Measurements from ENCODE around the gene SECTM1. TPM values are rescaled to one million over a fixed set of nuclear protein-coding genes. Genes with fewer than 3 reads are reported as not detected.

SECTM1 gene
- polyA plus RNA-seq, 2 donors: 2.2 to 10.8 TPM

- Histone ChIP-seq H3K27me3 (ENCODE audit: control insufficient read depth in 1 of 2, insufficient read depth in 2 of 2, low read length in 2 of 2) (no peaks in the 10 kb centered on the region), H3K4me1 (ENCODE audit: control insufficient read depth in 2 of 2, insufficient read depth in 2 of 2, low read length in 1 of 2) (peaks cover 5 to 31% of the 10 kb centered on the region in 2 donors), H3K36me3 (ENCODE audit: control insufficient read depth in 2 of 2, insufficient read depth in 2 of 2, low read length in 1 of 2) (no peaks in the 10 kb centered on the region), H3K9me3 (ENCODE audit: control insufficient read depth in 2 of 2, insufficient read depth in 1 of 2, low read depth in 1 of 2, low read length in 1 of 2) (no peaks in the 10 kb centered on the region), H3K27ac (ENCODE audit: low read depth in 2 of 2, low read length in 1 of 2) (peak overlapping the region in 1 of 2 donors; percentile 98), H3K4me3 (ENCODE audit: low read depth in 1 of 2, low read length in 2 of 2) (no peak overlapping the region)
- WGBS, 2 donors: 86 to 89% methylated on average over 10 of the region's 10 CpGs
Observed at GRCh38 chr17:82299452-82299851, 34.1 kb downstream of the SECTM1 start.

GRCh38 chr17:82298538-82299421 lies 34.8 kb downstream of the SECTM1 start:
- Histone ChIP-seq H3K9me3 (ENCODE audit: control insufficient read depth in 2 of 2, insufficient read depth in 1 of 2, low read depth in 1 of 2, low read length in 1 of 2) (no peaks in the 10 kb centered on the region), H3K27me3 (ENCODE audit: control insufficient read depth in 1 of 2, insufficient read depth in 2 of 2, low read length in 2 of 2) (no peaks in the 10 kb centered on the region), H3K36me3 (ENCODE audit: control insufficient read depth in 2 of 2, insufficient read depth in 2 of 2, low read length in 1 of 2) (no peaks in the 10 kb centered on the region), H3K4me1 (ENCODE audit: control insufficient read depth in 2 of 2, insufficient read depth in 2 of 2, low read length in 1 of 2) (peaks cover 5 to 33% of the 10 kb centered on the region in 2 donors), H3K4me3 (ENCODE audit: low read depth in 1 of 2, low read length in 2 of 2) (peak overlapping the region; percentile 31 to 43), H3K27ac (ENCODE audit: low read depth in 2 of 2, low read length in 1 of 2) (peak overlapping the region; percentile 96 to 98)
- 62 to 65% methylated on average over 27 of the region's 27 CpGs for WGBS, 2 donors

GRCh38 chr17:82297714-82298537 lies 35.6 kb downstream of the SECTM1 start:
- H3K36me3 ChIP-seq (ENCODE audit: control insufficient read depth in 2 of 2, insufficient read depth in 2 of 2, low read length in 1 of 2): no peaks in the 10 kb centered on the region
- peak overlapping the region; percentile 96 to 98 for H3K27ac ChIP-seq (ENCODE audit: low read depth in 2 of 2, low read length in 1 of 2)
- no peaks in the 10 kb centered on the region for H3K9me3 ChIP-seq (ENCODE audit: control insufficient read depth in 2 of 2, insufficient read depth in 1 of 2, low read depth in 1 of 2, low read length in 1 of 2)
- 1 to 3% methylated on average over 35 to 36 of the region's 36 CpGs for WGBS, 2 donors
- H3K4me3 ChIP-seq (ENCODE audit: low read depth in 1 of 2, low read length in 2 of 2): peak overlapping the region; percentile 31 to 43
- no peaks in the 10 kb centered on the region for H3K27me3 ChIP-seq (ENCODE audit: control insufficient read depth in 1 of 2, insufficient read depth in 2 of 2, low read length in 2 of 2)
- peaks cover 5 to 33% of the 10 kb centered on the region in 2 donors for H3K4me1 ChIP-seq (ENCODE audit: control insufficient read depth in 2 of 2, insufficient read depth in 2 of 2, low read length in 1 of 2)

GRCh38 chr17:82297280-82297713 lies 36.3 kb downstream of the SECTM1 start:
- H3K4me3 ChIP-seq (ENCODE audit: low read depth in 1 of 2, low read length in 2 of 2): peak overlapping the region; percentile 6 to 24

GRCh38 chr17:82296511-82297279 lies 36.9 kb downstream of the SECTM1 start:
- H3K36me3 ChIP-seq (ENCODE audit: control insufficient read depth in 2 of 2, insufficient read depth in 2 of 2, low read length in 1 of 2): no peaks in the 10 kb centered on the region
- no peaks in the 10 kb centered on the region for H3K9me3 ChIP-seq (ENCODE audit: control insufficient read depth in 2 of 2, insufficient read depth in 1 of 2, low read depth in 1 of 2, low read length in 1 of 2)
- H3K4me1 ChIP-seq (ENCODE audit: control insufficient read depth in 2 of 2, insufficient read depth in 2 of 2, low read length in 1 of 2): peaks cover 5 to 30% of the 10 kb centered on the region in 2 donors
- H3K4me3 ChIP-seq (ENCODE audit: low read depth in 1 of 2, low read length in 2 of 2): peak overlapping the region in 1 of 2 donors; percentile 24
- 41 to 47% methylated on average over 7 of the region's 7 CpGs for WGBS, 2 donors
- peak overlapping the region; percentile 96 to 98 for H3K27ac ChIP-seq (ENCODE audit: low read depth in 2 of 2, low read length in 1 of 2)
- no peaks in the 10 kb centered on the region for H3K27me3 ChIP-seq (ENCODE audit: control insufficient read depth in 1 of 2, insufficient read depth in 2 of 2, low read length in 2 of 2)

More at GRCh38 chr17:82297280-82297713, 36.3 kb downstream of the SECTM1 start:
- H3K27me3 ChIP-seq (ENCODE audit: control insufficient read depth in 1 of 2, insufficient read depth in 2 of 2, low read length in 2 of 2): no peaks in the 10 kb centered on the region
- peaks cover 5 to 34% of the 10 kb centered on the region in 2 donors for H3K4me1 ChIP-seq (ENCODE audit: control insufficient read depth in 2 of 2, insufficient read depth in 2 of 2, low read length in 1 of 2)
- WGBS, 2 donors: 22 to 35% methylated on average over 19 of the region's 19 CpGs
- no peaks in the 10 kb centered on the region for H3K9me3 ChIP-seq (ENCODE audit: control insufficient read depth in 2 of 2, insufficient read depth in 1 of 2, low read depth in 1 of 2, low read length in 1 of 2)
- H3K27ac ChIP-seq (ENCODE audit: low read depth in 2 of 2, low read length in 1 of 2): peak overlapping the region; percentile 96 to 98
- H3K36me3 ChIP-seq (ENCODE audit: control insufficient read depth in 2 of 2, insufficient read depth in 2 of 2, low read length in 1 of 2): no peaks in the 10 kb centered on the region

GRCh38 chr17:82295472-82295814 lies 38.1 kb downstream of the SECTM1 start:
- WGBS, 2 donors: 59 to 74% methylated on average over 4 of the region's 4 CpGs
- peaks cover 5 to 24% of the 10 kb centered on the region in 2 donors for H3K4me1 ChIP-seq (ENCODE audit: control insufficient read depth in 2 of 2, insufficient read depth in 2 of 2, low read length in 1 of 2)
- H3K27me3 ChIP-seq (ENCODE audit: control insufficient read depth in 1 of 2, insufficient read depth in 2 of 2, low read length in 2 of 2): no peaks in the 10 kb centered on the region
- no peak overlapping the region for H3K27ac ChIP-seq (ENCODE audit: low read depth in 2 of 2, low read length in 1 of 2)
- no peaks in the 10 kb centered on the region for H3K9me3 ChIP-seq (ENCODE audit: control insufficient read depth in 2 of 2, insufficient read depth in 1 of 2, low read depth in 1 of 2, low read length in 1 of 2)
- H3K36me3 ChIP-seq (ENCODE audit: control insufficient read depth in 2 of 2, insufficient read depth in 2 of 2, low read length in 1 of 2): no peaks in the 10 kb centered on the region
- H3K4me3 ChIP-seq (ENCODE audit: low read depth in 1 of 2, low read length in 2 of 2): no peak overlapping the region

GRCh38 chr17:82294064-82294773 lies 39.3 kb downstream of the SECTM1 start:
- 70 to 75% methylated on average over 15 of the region's 15 CpGs for WGBS, 2 donors
- Histone ChIP-seq H3K36me3 (ENCODE audit: control insufficient read depth in 2 of 2, insufficient read depth in 2 of 2, low read length in 1 of 2) (no peaks in the 10 kb centered on the region), H3K27ac (ENCODE audit: low read depth in 2 of 2, low read length in 1 of 2) (peak overlapping the region; percentile 84 to 93), H3K9me3 (ENCODE audit: control insufficient read depth in 2 of 2, insufficient read depth in 1 of 2, low read depth in 1 of 2, low read length in 1 of 2) (no peaks in the 10 kb centered on the region), H3K4me1 (ENCODE audit: control insufficient read depth in 2 of 2, insufficient read depth in 2 of 2, low read length in 1 of 2) (peaks cover 5 to 24% of the 10 kb centered on the region in 2 donors), H3K4me3 (ENCODE audit: low read depth in 1 of 2, low read length in 2 of 2) (peak overlapping the region; percentile 13 to 40), H3K27me3 (ENCODE audit: control insufficient read depth in 1 of 2, insufficient read depth in 2 of 2, low read length in 2 of 2) (no peaks in the 10 kb centered on the region)

GRCh38 chr17:82292251-82293154 lies 41.1 kb downstream of the SECTM1 start:
- 4% methylated on average over 76 to 86 of the region's 86 CpGs for WGBS, 2 donors
- no peaks in the 10 kb centered on the region for H3K36me3 ChIP-seq (ENCODE audit: control insufficient read depth in 2 of 2, insufficient read depth in 2 of 2, low read length in 1 of 2)
- H3K27ac ChIP-seq (ENCODE audit: low read depth in 2 of 2, low read length in 1 of 2): peak overlapping the region; percentile 98 to 99
- H3K4me1 ChIP-seq (ENCODE audit: control insufficient read depth in 2 of 2, insufficient read depth in 2 of 2, low read length in 1 of 2): peaks cover 0 to 17% of the 10 kb centered on the region in 2 donors
- no peaks in the 10 kb centered on the region for H3K27me3 ChIP-seq (ENCODE audit: control insufficient read depth in 1 of 2, insufficient read depth in 2 of 2, low read length in 2 of 2)
- no peaks in the 10 kb centered on the region for H3K9me3 ChIP-seq (ENCODE audit: control insufficient read depth in 2 of 2, insufficient read depth in 1 of 2, low read depth in 1 of 2, low read length in 1 of 2)
- H3K4me3 ChIP-seq (ENCODE audit: low read depth in 1 of 2, low read length in 2 of 2): peak overlapping the region; percentile 72 to 79

Measured in esophagus (tissue), 2 donors.